Measurements from ENCODE around the gene FAAP100. TPM values are rescaled to one million over a fixed set of nuclear protein-coding genes. Genes with fewer than 3 reads are reported as not detected.

Gene FAAP100
- total and polyA plus RNA-seq, 2 experiments from 2014 or later, result 25.2 to 44.9 TPM

GRCh38 chr17:81538651-81539570, 13.2 kb downstream of the FAAP100 start:
- H4K20me1 ChIP-seq (ENCODE audit: insufficient read depth), result no peaks in the 10 kb centered on the region
- no peaks in the 10 kb centered on the region for H3K9me2 ChIP-seq (ENCODE audit: insufficient read depth)
- 84 to 85% methylated on average over 26 of the region's 26 CpGs for WGBS, 2 experiments (ENCODE audit: low coverage in 1 of 2, low lambda C conversion rate in 2 of 2, missing lambda C conversion rate in 2 of 2)
- H3K9ac ChIP-seq, result no peak overlapping the region
- no peaks in the 10 kb centered on the region for H3K27me3 ChIP-seq (replicated peaks; ENCODE audit: insufficient read depth)
- no peaks in the 10 kb centered on the region for H3K9me3 ChIP-seq (ENCODE audit: low read depth)
- in situ Hi-C loops (cut with MboI), result no loop called here
- no peaks in the 10 kb centered on the region; the same call in 1 of the 2 replicates for H3K36me3 ChIP-seq (ENCODE audit: low read depth)
- TF ChIP-seq EZH2 (IDR thresholded peaks at IDR 0.05; ENCODE audit: insufficient read depth, poor library complexity, severe bottlenecking) (no peak), EZH2phosphoT487 (IDR thresholded peaks at IDR 0.05; ENCODE audit: insufficient read depth, low read depth) (no peak)
- no peaks in the 10 kb centered on the region for H3K4me1 ChIP-seq (ENCODE audit: insufficient read depth)
- no peak overlapping the region for H3K4me2 ChIP-seq (ENCODE audit: unreplicated experiment)
- DNase-seq, result no peak
- H3K27ac ChIP-seq, result no peak overlapping the region
- no peak overlapping the region for H2AFZ ChIP-seq
- H3K4me3 ChIP-seq, result no peak overlapping the region
- no peaks in the 10 kb centered on the region for H3K79me2 ChIP-seq (ENCODE audit: insufficient read depth)
- H3F3A ChIP-seq (ENCODE audit: insufficient read depth), result no peaks in the 10 kb centered on the region

GRCh38 chr17:81537856-81538555, 14.1 kb downstream of the FAAP100 start:
- H3K9me2 ChIP-seq (ENCODE audit: insufficient read depth), result no peaks in the 10 kb centered on the region
- no peaks in the 10 kb centered on the region for H3K4me1 ChIP-seq (ENCODE audit: insufficient read depth)
- no peaks in the 10 kb centered on the region for H3K9me3 ChIP-seq (ENCODE audit: low read depth)
- H3K36me3 ChIP-seq (ENCODE audit: low read depth), result no peaks in the 10 kb centered on the region; the same call in 1 of the 2 replicates
- DNase-seq, result no peak
- H3K27ac ChIP-seq, result no peak overlapping the region
- in situ Hi-C loops (cut with MboI), result no loop called here
- no peak overlapping the region for H3K9ac ChIP-seq
- H4K20me1 ChIP-seq (ENCODE audit: insufficient read depth), result no peaks in the 10 kb centered on the region
- no peak overlapping the region for H3K4me2 ChIP-seq (ENCODE audit: unreplicated experiment)
- no peaks in the 10 kb centered on the region for H3K79me2 ChIP-seq (ENCODE audit: insufficient read depth)
- H3K27me3 ChIP-seq (replicated peaks; ENCODE audit: insufficient read depth), result no peaks in the 10 kb centered on the region
- H2AFZ ChIP-seq, result no peak overlapping the region
- WGBS, 2 experiments (ENCODE audit: low coverage in 1 of 2, low lambda C conversion rate in 2 of 2, missing lambda C conversion rate in 2 of 2), result 77 to 81% methylated on average over 25 to 26 of the region's 26 CpGs
- H3K4me3 ChIP-seq, result no peak overlapping the region
- no peaks in the 10 kb centered on the region for H3F3A ChIP-seq (ENCODE audit: insufficient read depth)
- TF ChIP-seq EZH2phosphoT487 (IDR thresholded peaks at IDR 0.05; ENCODE audit: insufficient read depth, low read depth) (no peak), EZH2 (IDR thresholded peaks at IDR 0.05; ENCODE audit: insufficient read depth, poor library complexity, severe bottlenecking) (no peak)

DNA sequence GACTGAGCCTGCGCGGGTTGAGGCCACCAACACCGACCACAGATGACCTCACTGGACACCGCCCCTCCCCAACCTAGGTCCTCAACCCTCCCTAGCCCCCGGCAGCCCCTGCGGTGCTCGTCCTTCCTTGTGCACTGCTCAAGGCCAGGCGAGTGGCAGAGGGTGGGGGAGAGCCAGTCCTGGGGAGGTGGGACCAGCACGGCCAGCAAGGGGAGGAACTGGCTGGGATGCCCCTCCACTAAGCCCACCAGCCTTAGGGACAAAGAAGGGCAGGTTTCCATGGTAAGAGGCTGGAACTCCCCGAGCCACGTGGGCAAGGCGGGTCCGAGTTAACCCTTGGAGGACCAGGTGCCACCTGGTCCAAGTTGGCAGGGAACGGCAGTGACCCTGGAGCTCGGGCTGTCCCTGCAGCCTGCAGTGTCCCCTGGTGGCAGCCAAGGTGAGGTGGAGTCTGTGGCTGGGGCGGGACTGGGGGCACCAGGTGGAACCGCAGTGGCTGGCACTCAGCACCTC, 14.8 kb downstream of the FAAP100 start:
- Histone ChIP-seq H3K9me3 (ENCODE audit: low read depth) (no peaks in the 10 kb centered on the region), H3F3A (ENCODE audit: insufficient read depth) (no peaks in the 10 kb centered on the region), H3K4me3 (no peak overlapping the region), H2AFZ (no peak overlapping the region), H3K9me2 (ENCODE audit: insufficient read depth) (no peaks in the 10 kb centered on the region), H4K20me1 (ENCODE audit: insufficient read depth) (no peaks in the 10 kb centered on the region), H3K79me2 (ENCODE audit: insufficient read depth) (no peaks in the 10 kb centered on the region), H3K9ac (no peak overlapping the region), H3K4me1 (ENCODE audit: insufficient read depth) (no peaks in the 10 kb centered on the region), H3K27ac (no peak overlapping the region), H3K36me3 (ENCODE audit: low read depth) (no peaks in the 10 kb centered on the region; the same call in 1 of the 2 replicates), H3K27me3 (replicated peaks; ENCODE audit: insufficient read depth) (no peaks in the 10 kb centered on the region), H3K4me2 (ENCODE audit: unreplicated experiment) (no peak overlapping the region)
- TF ChIP-seq EZH2 (IDR thresholded peaks at IDR 0.05; ENCODE audit: insufficient read depth, poor library complexity, severe bottlenecking) (no peak), EZH2phosphoT487 (IDR thresholded peaks at IDR 0.05; ENCODE audit: insufficient read depth, low read depth) (no peak)
- 17 to 22% methylated on average over 10 to 17 of the region's 17 CpGs for WGBS, 2 experiments (ENCODE audit: low coverage in 1 of 2, low lambda C conversion rate in 2 of 2, missing lambda C conversion rate in 2 of 2)
- in situ Hi-C loops (cut with MboI), result no loop called here
- DNase-seq, result no peak

Data from GM23248 (cell line).